DOHH2 (cell line): Measurements from ENCODE around the gene FBXL17.

Experiments
- EZH2phosphoT487 ChIP-seq: fragments of 200-600 bp; sonication (generic); IDR thresholded peaks from 2 replicates; pipeline ENCODE4 v1.6.1; 2017; ENCODE audit warnings: borderline replicate concordance, mild to moderate bottlenecking, antibody characterized with exemption, low read length, moderate library complexity, mixed read lengths
- TF ChIP-seq, protein P1 (sequence below): fragments of 200-600 bp; sonication (generic); IDR thresholded peaks from one replicate; pipeline ENCODE4 v1.5.1; 2014; ENCODE audit warnings: antibody characterized with exemption, mild to moderate bottlenecking, low read depth, low read length; ENCODE audit not compliant: poor library complexity, severe bottlenecking

DNA sequence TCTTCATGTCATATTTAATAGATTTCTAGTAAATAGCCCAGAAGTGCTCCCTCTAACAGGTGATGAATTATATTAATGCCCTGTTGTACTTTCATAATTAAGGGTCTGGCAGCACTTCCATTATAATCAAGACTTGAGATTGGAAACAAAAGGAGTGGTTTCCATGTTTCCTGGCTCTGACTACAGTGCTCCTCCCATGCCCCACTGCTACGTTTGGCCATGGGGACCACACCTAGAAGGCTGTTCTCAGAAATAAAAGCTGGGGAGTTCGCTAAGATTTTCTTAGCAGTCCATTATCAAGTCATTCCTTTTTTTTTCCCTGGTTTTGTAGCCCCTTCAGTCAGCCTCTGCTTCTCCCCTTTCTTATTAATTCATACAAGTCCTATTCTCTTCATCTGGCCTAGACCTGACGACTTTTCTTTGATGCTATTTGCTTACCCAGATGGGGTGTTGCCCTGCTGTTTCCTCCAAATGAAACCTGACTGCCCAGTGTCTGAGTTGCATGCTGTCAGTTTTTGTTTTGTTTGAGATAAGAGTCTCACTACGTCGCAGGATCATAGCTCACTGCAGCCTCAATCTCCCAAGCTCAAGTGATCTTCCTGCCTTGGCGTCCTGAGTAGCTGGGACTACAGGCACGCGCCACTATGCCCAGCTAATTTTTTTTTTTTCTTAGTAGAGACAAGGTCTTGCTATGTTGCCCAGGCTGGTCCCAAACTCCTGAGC is 399.0 kb downstream of the FBXL17 start:
- TF ChIP-seq, protein P1, sequence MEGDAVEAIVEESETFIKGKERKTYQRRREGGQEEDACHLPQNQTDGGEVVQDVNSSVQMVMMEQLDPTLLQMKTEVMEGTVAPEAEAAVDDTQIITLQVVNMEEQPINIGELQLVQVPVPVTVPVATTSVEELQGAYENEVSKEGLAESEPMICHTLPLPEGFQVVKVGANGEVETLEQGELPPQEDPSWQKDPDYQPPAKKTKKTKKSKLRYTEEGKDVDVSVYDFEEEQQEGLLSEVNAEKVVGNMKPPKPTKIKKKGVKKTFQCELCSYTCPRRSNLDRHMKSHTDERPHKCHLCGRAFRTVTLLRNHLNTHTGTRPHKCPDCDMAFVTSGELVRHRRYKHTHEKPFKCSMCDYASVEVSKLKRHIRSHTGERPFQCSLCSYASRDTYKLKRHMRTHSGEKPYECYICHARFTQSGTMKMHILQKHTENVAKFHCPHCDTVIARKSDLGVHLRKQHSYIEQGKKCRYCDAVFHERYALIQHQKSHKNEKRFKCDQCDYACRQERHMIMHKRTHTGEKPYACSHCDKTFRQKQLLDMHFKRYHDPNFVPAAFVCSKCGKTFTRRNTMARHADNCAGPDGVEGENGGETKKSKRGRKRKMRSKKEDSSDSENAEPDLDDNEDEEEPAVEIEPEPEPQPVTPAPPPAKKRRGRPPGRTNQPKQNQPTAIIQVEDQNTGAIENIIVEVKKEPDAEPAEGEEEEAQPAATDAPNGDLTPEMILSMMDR: no peak
- no peak for TF ChIP-seq EZH2phosphoT487
